Measurements from ENCODE around the gene TXK. TPM values are rescaled to one million over a fixed set of nuclear protein-coding genes. Genes with fewer than 3 reads are reported as not detected.
"Not testable (repeated sequence)": the region's sequence is repeated elsewhere in the genome, so short reads cannot be mapped to it uniquely, and the experiment has no call there.

The TXK gene
- total RNA-seq (ENCODE audit: insufficient read depth, low replicate concordance): 0.48 TPM

DNA sequence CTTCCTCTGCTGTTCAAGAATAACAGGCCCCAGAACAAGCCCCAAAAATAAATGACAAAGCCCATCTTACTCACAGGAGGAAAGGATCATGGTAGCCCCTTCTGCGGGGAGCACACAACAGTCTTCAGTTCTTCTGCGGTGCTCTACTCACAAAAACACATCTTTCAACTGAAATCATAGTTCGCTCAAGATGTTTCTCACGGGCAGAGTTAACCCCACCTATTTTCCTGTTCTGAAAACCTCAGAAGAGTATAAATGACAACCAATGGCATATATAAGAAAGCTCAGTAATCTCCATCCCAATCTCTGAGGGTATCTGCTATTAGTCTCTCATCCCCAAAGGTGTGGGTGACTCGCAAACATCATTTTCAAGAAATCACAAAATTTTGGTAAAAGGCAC, at the start of gene TXK:
TXK (minus strand) TSS at position 170 of the 400 bp plus-strand sequence; CDS start at position 90, 80 bp downstream.
- DNase-seq (ENCODE audit: low spot score): no peak

DNA sequence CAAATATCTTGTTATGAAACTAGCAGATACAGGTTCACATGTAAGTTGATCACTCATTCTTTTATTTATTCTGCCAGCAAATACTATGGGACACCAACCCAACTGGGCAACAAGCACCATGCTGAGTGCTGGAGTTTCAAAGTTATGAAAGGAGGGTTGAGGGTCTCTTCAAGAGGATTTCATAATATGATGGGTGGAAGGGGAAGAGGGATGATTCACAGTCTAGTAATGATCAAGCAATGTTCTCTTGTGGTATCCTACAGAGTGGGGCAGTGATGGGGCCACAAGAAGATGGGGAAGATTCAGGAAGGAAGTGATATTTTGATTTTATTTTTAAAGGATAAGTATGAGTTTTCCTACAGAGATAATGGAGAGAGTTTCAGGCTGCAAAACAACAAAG, 46.2 kb upstream of the TXK start:
- no peak for DNase-seq (ENCODE audit: low spot score)

DNA sequence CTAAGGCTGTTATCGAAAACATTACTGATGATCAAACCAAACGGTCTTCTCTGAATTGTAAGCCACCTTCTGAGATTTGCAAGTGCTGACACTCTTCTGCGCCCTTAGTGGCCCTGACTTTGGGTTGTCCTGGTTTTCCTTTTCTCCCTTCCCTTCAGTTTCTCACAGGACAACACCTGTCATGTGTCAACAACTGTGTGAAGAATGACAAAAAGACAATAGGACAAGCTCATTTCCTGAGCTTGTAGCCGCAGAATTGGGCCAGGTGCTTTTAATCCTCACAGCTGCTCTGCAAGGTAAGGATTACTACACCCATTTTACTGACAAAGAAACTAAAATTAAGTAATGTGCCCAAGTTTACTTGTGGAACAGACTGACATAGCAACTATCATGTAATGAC, 44.9 kb upstream of the TXK start:
- no peak for DNase-seq (ENCODE audit: low spot score)

DNA sequence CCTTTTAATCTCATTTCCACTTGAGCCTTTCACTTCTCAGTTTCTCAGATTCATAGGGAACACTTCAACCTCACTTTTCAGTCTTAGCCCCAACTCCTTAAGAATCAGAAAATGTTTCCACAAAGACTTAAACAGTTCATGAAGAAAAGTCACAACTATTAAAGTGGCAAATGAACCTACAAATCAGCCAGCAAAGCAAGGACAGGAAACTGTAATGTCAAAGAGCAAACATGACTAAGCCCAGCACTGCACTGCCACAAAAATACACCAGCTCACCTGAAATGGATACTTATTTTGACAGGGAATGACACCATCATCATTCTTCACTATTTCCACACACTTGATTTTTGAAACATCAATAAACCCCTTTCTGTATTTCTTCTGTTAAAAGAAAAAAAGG, 41.8 kb upstream of the TXK start:
- no peak for DNase-seq (ENCODE audit: low spot score)

DNA sequence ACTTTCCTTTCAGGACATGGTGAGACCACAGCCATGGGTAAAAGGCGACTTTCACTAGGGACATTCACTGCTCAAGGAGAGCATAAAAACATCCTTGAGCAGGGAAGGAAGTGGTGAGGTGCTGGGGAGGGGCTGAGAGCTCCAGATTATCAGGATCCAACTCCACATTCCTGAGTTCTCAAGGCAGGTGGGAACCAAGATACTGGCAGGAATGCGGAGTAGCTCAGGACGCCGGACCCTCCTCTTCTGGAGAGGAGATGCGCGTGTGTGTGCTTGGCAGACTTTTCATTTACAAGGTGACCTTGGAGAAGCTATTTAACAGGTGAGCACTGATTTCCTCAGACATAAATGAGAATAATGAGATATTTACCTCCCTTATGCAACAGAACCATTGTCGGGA, 41.3 kb upstream of the TXK start:
- DNase-seq (ENCODE audit: low spot score): no peak

DNA sequence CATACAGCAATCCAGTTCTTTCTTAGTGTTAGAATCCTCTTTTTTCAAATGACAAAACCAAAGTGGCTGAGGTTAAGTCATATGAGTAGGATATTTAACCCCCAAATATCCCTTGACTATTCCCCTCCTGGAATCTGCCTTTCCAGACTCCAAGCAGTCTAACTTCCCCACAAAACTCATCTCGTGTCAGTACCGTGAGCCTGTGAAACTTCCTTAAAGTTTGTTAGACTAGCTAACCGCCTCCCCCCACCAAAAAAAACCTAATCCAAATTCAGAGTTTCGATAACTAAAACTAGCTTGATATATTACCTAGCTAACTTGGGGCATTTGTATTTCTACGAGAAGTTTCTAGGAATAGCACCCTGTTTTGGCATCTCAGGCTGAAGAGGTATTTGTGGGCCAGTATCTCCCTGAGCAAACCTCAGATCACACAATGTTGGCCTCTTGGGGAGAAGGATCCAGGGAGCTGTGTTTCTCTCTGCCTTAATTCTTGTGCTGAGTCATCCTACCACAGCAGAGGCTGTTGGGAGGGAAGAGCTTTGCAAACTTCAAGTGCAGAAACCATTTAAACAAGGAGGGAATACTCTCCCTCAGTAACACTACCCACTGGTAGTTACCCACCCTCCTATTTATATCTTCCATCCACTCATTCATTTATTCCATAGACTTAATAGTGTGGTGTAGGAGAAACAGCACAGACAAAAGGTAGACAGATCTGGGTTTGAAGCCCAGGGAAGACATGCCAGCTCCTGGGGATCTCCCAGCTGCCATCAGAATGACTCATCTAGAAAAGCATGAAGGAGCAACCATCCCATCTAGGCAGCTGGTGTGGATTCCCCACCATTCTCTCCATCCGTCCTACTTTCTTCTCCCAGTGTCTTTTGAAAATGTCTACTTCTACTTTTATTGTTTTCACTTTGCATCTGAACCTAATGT, 39.3 kb upstream of the TXK start:
- peak; percentile 50 for DNase-seq (ENCODE audit: low spot score)

DNA sequence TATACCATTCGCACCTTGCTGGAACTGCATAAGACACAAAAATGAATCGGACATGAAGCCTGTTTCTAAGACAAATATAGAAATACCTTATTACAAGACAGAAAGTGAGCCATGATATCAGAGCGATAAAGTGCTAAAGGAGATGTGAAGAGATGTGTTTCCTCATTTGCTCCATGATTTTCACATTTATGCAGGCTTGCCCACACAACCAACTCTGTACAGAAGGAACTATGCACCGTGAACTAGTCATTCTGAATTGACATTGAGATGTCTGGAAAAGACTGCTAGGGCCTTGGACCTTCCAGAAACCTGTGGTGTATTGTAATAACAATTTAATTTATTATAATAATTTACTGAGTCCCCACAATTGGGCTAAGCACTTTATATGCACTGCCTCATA, 38.6 kb upstream of the TXK start:
- no peak for DNase-seq (ENCODE audit: low spot score)

DNA sequence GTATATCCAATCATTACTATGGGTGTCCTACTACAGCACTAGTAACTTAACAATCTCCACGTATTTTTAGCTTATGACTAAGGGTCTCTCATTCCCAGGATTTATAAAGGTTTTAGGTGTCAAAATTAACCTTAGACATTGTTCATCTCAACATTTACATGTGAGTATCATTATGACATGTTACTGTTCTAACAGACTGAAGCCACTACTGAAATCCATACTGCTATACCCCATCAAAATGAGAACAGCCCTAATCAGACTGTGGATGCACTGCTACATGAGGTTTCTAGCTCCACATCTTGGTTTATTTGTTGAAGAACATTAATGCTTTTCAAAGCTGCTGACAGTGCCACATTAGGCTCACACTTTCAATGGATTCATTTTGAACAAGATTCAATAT, 35.6 kb upstream of the TXK start:
- DNase-seq (ENCODE audit: low spot score): no peak

DNA sequence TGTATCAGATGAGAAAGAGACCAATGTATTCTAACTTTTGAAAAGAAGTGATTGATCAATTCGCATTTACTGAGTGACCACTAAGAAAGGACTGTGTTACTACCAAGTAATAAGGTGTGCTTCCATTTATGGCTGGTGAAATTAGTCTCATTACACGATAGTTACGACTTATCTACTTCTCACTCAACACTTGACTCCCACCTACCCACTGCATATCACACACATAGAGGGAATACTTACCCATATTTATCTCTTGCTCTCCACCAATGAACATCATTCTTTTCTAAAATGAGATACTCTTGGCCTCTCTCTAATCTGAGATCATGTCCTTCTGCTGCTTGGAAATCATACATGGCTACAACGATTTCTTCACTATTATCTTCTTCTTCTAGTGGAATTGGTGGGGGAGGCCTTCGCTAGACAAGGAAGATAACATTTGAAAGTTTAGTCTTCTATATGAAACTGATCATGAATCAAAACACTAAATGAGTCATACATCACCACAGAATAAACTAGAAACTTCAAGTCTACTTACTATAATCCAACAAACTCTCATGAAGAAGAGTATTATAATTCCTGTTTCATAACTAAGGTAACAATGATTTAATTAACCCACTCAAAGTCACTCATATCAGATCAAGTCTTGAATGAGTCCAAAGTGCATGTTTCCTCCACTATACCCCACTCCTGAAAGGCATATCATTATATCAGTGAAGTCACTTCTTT, 33.7 kb upstream of the TXK start:
- DNase-seq (ENCODE audit: low spot score): no peak

DNA sequence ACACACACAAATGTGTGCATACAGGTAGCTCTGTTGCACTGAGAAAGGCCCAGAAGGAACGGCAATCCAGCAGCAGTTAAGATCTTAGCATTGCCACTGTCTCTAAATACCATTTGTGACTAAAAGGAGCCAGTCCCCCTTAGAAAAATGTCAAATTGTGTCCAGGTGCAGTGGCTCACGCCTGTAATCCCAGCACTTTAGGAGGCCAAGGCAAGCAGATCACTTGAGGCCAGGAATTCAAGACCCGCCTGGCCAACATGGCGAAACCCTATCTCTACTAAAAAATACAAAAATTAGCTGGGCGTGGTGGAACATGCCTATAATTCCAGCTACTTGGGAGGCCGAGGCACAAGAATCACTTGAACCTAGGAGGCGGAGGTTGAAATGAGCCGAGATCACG, 30.5 kb upstream of the TXK start:
- DNase-seq (ENCODE audit: low spot score): not testable (repeated sequence)

DNA sequence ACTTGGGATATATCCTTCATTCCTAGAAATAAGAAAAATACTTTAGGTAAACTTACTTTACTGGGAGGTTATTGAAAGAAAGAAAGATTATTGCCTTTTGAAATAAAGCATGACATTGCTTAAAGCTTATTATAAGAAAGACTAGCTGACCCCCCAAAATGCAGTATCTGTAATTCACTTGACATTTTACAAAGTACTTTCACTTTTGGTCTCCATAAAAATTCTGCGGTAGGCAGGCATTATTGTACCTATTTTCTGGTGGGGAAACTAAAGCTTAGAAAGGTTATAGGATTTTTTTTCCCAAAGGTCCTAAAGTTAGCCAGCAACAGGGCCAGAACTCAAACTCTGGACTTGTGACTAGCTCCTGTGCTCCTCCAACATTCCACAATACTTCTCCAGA, 29.7 kb upstream of the TXK start:
- DNase-seq (ENCODE audit: low spot score): no peak

DNA sequence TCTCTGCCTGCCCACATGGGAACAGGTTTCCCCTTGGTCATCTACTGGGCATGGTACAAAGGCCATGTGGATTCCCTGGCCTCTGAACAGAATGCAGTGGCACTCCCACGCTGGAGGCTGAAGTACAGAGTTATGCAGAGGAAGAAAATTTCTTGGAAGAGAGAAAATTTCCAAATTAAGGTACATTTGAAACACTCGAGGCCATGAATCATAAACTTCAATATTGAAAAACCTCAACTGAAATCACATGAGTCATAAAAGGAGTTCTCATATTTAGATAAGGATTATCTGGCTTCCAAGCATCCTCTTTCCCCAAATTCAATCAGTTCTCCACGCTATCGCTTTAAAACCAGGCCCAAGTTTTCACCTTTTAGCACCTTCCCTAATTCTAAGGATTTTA, 28.1 kb upstream of the TXK start:
- no peak for DNase-seq (ENCODE audit: low spot score)

DNA sequence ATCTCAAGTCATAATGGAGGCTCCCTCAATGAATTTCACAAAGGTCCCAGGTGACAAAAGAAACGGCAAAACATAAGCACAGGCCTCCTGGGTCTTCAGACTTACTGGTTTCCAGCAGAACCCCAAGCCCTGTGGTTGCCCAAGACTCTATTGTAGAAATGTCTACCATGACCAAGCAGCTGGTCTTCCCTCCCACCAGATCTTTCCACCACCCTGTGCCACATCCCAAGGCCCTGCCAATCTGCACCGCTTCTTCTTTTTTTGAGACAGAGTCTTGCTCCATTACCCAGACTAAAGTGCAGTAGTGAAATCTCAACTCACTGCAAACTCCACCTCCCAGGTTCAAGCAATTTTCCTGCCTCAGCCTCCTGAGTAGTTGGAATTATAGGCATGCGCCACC, 23.2 kb upstream of the TXK start:
- no peak for DNase-seq (ENCODE audit: low spot score)

DNA sequence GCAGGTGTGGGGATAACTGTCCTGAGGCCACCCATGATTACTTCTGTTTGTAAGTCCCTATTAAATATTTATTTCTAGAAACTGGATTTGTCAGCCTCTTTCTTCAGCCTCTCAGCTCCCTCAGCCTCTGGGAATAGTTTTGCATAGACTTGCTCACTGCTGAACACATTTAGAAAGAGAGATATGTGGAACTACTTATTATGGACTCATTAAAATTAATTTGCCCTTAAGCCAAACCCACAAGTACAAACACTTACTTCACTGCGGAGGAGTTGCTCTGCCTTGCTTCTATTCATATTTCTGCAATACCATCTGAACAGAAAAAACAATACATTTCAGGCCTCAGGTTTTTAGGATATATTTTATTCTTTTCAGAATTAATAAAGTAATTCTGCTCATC, 22.4 kb upstream of the TXK start:
- no peak for DNase-seq (ENCODE audit: low spot score)

DNA sequence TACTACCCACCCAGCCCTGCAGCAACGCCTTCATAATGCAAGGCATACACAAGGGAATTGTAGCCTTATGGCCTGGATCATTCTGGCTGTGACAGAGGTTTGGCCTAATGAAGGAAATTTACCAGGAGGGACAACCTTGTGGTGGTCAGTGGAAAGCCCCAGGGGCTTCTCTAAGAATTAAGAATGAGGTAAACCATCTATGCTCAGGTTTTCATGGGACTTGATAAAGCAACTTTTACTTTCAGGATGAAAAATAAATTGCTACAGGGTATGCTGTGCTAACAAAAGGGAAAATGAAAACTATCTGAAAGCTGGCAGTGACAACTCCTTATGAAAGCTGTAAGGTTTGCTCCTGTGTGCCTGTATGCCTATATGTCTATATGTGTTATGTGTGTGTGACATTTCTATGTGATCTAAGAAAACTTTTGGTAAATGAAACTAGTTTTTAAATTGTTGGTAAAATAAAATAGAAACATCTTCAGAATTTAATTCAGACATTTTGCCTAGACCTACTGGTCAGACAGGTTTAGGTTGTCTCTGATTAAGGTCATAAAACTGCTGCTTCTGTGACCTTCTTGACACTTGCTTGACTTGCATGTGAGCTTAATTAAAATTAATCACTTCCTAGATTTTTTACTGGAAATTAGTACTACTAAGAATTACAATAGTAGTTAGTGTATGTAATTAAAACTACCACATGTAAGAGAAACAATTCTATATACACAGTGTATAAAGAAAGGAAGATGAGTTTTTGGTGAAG, 19.9 kb upstream of the TXK start:
- DNase-seq (ENCODE audit: low spot score): no peak

DNA sequence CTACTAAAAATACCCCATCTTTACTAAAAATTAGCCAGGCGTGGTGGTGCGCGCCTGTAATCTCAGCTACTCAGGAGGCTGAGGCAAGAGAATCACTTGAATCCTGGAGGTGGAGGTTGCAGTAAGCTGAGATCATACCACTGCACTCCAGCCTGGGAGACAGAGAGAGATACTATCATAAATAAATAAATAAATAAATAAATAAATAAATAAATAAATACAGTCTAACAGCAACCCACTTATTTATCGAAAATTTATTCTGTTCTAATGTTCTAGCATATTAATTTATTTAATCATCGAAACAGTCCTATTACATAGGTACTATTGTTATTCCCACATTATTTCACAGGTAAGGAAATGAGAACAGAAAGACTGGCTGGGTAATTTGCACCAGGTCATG, 18.2 kb upstream of the TXK start:
- DNase-seq (ENCODE audit: low spot score): no peak

DNA sequence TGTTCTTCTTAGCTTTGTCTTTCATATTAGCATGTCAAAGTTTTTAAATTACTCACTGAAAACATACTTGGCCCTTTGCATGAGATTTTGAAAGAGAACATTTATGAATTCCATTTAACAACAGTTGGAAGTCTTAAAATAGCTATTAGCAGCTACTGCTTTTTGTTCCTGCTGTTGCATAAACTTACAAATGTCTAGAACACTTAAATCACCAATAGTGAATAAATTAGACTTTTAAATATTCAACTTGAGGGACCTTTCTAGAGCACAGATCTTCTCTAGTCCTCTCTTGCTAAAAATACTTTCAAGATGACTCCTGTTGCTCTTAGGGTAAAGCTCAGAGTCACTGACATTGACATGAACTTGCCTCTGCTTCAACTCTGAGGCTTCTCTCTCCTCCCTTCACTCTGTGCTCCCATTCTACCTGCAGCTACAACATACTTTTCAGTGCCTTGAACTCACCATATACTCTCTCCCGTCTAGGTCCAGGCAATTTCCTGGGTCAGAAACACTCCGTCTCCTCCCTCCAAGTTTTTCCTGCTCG, 15.8 kb upstream of the TXK start:
- no peak for DNase-seq (ENCODE audit: low spot score)

DNA sequence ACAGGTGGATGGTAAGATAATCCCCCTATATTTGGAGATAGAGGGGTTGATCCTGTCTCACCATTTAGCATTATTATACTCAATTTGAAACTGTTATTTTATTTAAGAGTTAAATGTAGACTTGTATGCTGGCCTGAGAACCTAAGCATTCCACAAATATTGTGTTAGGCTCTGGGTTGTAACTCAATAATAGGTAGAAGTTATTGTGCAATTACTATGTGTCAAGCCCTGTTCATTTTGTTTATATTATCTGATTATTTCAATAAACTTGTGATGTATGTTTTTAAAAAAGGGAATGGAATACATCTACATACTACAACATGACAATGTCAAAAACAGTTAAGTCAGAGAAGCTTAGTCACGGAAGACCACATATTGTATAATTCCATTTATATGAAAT, 13.6 kb upstream of the TXK start:
- no peak for DNase-seq (ENCODE audit: low spot score)

DNA sequence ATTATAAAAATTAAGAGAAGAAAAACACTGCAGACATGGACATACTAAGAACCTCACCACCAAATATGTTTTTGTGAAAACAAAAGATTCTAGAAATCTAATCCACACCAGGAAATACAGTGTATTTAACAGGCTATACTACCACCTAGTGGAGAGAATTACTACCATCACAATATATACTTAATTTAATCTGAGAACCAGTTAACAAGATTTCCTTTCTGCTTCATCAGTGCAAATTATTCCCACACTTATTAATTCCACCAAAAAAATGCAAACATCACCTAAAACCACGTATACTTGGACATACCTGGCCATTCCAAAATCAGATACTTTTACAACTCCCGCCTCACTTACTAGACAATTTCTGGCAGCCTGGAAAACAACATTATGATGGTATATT, 7.0 kb upstream of the TXK start:
- DNase-seq (ENCODE audit: low spot score): peak; percentile 37

DNA sequence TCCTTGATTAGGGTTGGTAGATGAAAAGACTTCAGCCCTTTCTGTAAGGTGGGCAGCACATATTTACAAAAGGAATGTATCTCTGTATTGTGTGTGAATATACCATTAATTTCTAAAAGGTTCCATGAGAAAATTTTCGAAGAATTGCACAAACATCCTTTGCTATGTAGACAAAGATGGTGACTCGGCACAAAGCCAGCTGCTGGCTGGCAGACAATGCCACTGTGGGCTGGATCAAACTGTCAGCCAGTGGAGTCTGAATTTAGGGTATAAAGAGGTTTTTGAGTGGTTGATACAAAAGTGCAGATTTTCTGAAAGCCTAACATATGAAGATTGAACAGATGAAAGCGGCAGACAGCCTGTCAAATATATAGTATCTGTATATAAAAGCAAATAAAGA, 5.6 kb upstream of the TXK start:
- DNase-seq (ENCODE audit: low spot score): no peak

DNA sequence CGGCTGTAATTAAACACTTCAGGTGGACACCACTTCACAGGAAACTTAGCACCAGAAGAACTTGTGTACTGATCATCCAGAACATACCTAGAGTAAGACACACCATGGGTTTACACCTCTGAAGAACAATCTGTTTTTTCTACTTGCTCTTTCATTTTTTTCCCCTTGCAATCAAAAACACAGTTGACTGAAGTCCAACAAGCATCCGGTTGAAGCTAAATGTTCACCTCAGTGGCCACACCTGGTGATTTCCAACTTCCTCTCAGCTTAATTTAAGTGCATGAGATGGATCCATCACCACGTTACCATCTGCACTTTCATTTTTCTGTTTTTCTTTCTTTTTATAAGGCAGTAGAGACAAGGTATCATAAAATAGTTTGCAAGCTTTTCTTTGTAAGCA, 4.9 kb upstream of the TXK start:
- DNase-seq (ENCODE audit: low spot score): no peak

DNA sequence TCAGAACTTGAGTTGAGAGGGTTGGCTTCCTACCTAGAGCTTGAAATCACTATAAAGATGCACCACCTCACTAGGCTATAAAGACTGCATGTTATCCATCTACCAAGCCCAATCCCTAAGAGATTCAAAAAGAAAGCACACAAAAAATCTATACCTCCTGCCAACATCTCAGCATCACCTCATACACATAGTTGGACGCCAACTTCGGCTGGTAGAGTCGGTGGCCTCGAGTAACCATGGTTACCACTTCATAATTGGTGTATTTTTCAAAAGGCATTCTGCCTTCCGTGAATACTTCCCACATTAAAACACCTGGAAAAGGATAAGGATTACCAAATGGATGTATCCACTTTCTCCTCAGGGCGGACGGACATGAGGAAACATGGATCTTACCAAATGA, 4.5 kb upstream of the TXK start:
- DNase-seq (ENCODE audit: low spot score): no peak
